Measurements from ENCODE around the gene STON1. TPM values are rescaled to one million over a fixed set of nuclear protein-coding genes. Genes with fewer than 3 reads are reported as not detected.
"Not testable (repeated sequence)": the region's sequence is repeated elsewhere in the genome, so short reads cannot be mapped to it uniquely, and the experiment has no call there.

STON1 gene
- total RNA-seq, 1 donor from 2014 or later, result 6.8 TPM

DNA sequence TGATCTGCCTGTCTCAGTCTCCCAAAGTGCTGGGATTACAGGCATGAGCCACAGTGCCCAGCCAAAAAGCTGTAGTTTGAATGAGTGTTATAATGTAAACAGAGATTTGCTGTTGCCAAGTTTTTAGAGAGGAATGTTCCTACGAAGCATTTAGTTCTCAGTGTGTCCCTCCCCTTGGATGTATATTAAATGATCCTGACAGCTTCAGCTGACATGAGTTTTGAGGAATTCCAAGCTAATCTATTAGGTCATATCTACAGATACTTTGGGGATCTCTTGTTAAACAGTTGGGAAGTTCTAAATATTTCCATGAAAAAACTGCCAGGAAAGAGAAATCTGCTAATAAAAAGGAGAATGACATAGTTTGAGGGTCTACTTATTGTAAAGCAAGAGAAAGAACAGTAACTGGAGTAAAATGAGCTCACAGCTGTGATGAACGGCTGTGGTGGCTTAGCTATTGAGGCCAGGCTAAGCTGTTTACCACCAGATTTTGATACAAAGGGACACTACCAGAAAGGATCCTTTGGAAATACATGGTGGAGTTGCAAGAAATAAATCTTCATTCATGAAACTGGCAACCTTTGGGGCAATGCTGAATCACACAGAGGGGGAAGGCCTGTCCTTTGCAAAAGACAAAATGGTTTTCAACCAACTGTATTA, 2.6 kb upstream of the STON1 start:
- no peak for DNase-seq (ENCODE audit: low read depth)

- no peak for DNase-seq (ENCODE audit: low read depth)
These were observed 1.5 kb upstream of the STON1 start for GRCh38 chr2:48528431-48528830.

GRCh38 chr2:48529194-48529593, 760 bp upstream of the STON1 start:
- DNase-seq (ENCODE audit: low read depth), result no peak

DNA sequence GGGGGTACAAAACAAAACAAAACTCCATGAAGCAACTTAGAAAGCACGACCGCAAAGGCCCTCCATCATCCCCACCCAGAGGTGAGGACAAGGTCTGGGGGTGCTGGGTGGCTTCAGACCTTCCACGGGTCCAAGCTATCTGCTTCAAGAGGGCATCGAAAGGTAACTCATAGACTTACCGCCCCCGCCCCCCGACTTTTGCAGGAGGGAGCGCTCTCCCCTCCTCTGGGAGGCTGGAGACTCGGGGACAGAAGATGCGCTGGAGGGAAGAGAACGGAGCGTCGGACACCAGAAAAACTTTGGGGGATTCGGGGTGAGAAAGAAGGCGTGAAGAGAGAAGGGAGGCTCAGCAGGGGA, 300 bp upstream of the STON1 start:
- DNase-seq (ENCODE audit: low read depth), result no peak

GRCh38 chr2:48531141-48531648, 1.2 kb downstream of the STON1 start:
- peak; percentile 86 for DNase-seq (ENCODE audit: low read depth)

DNA sequence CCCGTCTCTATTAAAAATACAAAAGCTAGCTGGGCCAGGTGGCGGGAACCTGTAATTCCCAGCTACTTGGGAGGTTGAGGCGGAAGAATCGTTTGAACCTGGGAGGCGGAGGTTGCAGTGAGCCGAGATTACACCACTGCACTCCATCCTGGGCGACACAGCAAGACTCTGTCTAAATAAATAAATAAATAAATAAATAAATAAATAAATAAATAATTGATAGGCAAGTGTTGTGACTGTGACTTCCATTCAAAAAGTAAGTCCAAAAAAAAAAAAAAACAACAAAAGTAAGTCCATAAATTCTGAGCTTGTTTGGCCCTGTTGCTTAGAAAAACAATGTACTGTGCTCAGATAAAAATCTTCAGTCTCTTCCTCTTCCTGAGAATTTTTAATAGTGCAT, 2.2 kb downstream of the STON1 start:
- no peak for DNase-seq (ENCODE audit: low read depth)

DNA sequence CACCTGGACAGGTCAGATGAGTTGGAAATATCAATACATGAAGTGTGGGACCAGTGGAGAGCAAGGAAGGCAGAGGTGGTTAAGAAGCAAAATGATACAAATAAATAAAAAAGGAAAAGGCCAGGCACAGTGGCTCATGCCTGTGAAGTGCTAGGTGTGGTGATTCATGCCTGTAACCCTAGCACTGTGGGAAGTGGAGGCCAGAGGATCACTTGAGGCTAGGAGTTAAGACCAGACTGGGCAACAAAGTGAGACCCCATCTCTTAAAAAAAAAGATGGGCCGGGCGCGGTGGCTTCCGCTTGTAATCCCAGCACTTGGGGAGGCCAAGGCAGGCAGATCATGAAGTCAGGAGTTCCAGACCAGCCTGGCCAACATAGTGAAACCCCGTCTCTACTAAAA, 2.9 kb downstream of the STON1 start:
- no peak for DNase-seq (ENCODE audit: low read depth)

- no peak for DNase-seq (ENCODE audit: low read depth)
These were observed 4.8 kb downstream of the STON1 start for GRCh38 chr2:48534781-48535180.

GRCh38 chr2:48540237-48540935, 10.4 kb downstream of the STON1 start:
- no peak for DNase-seq (ENCODE audit: low read depth)

GRCh38 chr2:48541666-48542389, 11.9 kb downstream of the STON1 start:
- DNase-seq (ENCODE audit: low read depth), result no peak

DNA sequence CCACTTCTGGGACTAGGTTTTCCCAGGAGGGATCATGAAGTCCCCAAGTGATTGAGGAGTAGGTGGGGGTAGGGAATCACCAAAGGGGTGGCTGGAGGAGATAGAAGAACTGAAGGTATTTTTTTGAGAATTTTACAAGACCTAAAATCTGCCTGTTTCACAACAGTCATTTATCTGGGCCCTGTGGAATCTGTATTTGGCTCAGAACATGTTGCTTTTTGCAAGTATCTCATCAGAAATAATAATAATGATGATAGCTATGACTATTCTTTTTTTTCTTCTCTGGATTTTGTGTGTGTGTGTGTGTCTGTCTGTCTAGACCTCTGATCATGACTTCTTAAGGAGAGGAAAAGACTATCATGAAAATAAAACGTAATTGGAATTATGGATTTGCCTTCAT, 13.9 kb downstream of the STON1 start:
- DNase-seq (ENCODE audit: low read depth), result no peak

DNA sequence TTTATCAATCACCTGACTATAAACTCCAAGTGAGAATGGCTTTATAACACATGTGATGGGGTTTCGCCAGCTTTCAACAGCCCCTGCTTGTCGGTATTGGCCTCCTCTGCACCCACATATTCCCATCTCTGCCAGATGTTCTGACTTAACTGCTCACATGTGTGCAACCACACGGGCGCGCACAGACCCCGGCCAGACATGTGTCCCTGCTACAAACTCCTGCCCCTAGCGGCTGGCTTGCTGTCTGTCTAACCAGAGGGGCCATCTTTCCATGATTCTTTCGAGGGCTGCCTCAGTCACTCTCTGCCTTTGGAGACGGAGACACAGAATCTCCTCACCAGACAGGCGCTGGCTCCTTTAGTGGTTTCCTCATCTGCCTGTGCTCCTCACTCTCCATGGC, 15.3 kb downstream of the STON1 start:
- DNase-seq (ENCODE audit: low read depth), result no peak

- DNase-seq (ENCODE audit: low read depth), result peak; percentile 21
These were observed 18.9 kb downstream of the STON1 start for GRCh38 chr2:48548840-48549239.

DNA sequence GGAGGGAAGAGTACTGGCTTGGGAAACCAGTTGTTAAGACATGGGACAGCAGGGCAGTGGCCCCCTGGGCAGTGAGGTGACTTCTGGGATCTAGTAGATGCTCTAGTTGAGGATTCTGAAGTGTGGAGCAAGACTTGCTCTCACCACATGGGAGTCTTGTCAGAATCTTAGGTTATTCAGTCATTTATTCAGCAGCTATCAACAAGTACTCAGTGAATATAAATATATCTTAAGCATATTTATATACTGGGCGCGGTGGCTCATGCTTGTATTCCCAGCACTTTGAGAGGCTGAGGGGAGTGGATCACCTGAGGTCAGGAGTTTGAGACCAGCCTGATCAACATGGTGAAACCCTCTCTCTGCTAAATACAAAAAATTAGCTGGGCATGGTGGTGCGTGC, 20.0 kb downstream of the STON1 start:
- no peak for DNase-seq (ENCODE audit: low read depth)

GRCh38 chr2:48551548-48551947, 21.6 kb downstream of the STON1 start:
- DNase-seq (ENCODE audit: low read depth), result peak; percentile 29

- DNase-seq (ENCODE audit: low read depth), result not testable (repeated sequence)
These were observed 25.1 kb downstream of the STON1 start for GRCh38 chr2:48555071-48555470.

GRCh38 chr2:48558456-48558855, 28.5 kb downstream of the STON1 start:
- no peak for DNase-seq (ENCODE audit: low read depth)

DNA sequence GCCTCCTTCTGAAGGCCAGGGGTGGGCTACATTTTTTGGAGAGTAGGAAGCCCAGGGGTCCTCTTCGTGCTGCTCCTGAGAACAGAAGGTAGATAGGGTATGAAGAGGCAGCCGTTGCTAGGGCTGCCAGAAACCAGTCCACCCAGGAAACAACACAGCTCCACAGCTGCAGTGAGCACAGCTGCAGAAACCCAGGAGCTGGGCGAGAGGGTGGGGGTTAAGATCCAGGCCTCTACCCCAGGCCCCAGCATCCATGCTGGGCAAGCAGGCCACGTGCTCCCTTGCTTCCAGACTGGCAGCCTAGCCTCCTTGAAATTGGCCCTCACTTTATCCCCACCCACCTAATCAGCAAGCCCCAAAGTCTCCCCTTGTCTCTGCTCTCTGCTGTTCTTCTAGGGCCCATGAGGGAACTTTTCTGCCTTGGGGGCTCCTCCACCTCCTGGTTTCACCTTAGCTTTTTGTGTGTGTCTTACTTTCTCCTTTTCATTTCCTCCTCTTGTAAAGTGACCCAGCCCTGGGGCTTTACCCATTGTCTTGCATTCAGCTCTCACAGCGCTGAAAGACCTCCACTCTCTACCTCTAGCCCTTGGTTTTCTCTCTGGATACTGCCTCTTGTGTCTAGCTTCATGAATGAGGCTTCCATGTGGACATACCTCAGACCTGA, 30.7 kb downstream of the STON1 start:
- DNase-seq (ENCODE audit: low read depth), result no peak

- no peak for DNase-seq (ENCODE audit: low read depth)
These were observed 32.3 kb downstream of the STON1 start for GRCh38 chr2:48562281-48562680.

GRCh38 chr2:48566592-48567310, 36.8 kb downstream of the STON1 start:
- peak; percentile 49 for DNase-seq (ENCODE audit: low read depth)

DNA sequence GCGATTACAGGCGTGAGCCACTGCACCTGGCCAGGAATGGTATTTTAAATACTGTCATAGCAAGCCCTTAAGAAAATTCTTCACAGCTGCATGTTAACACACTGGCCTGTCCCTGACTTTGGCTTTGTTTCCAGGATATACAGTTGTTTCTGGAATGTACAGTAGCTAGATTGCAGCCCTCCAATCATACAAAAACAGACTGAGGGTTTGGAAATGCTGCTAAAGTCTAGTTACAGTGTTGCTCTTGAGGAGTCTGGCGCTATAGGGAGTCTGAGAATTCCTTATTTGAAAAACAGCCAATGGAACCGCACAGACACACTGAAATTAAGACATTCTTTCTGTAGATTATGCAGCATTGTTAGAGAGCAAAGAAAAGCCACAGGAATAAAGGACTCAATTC, 37.7 kb downstream of the STON1 start:
- no peak for DNase-seq (ENCODE audit: low read depth)

DNA sequence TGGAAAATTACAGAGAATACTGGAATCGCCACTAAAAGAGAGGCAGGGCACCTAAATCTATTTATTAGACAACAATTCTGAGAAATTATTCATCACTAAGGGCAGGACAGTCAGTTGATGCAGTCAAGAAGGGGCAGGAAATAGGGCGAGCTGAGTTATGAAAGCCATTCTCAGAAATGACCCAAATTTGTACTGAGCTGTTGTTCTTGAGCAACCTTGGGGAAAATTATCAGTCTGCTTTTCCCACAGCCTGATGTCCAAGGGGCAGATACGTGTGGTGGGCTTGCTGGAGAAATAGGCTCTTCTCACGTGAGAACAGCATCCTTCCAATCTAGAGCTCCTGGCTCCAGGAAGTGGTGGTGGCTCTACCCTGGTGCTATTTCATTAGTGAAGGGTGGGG, 38.6 kb downstream of the STON1 start:
- no peak for DNase-seq (ENCODE audit: low read depth)
